ENCODE data around the gene CDH26.

GRCh38 chr20:60063739-60064380 lies 105.6 kb downstream of the CDH26 start:
- TF ChIP-seq GATA2 (IDR thresholded peaks at IDR 0.05; ENCODE audit: low read depth, low read length) (no peak), GATA3 (IDR thresholded peaks at IDR 0.05; ENCODE audit: low read depth, low read length) (no peak)

Data from SH-SY5Y (cell line).